Right lobe of liver (tissue), 6 donors: ENCODE data around the gene ITPKC. TPM values are rescaled to one million over a fixed set of nuclear protein-coding genes. Genes with fewer than 3 reads are reported as not detected.

ENCODE experiments used
- ATAC-seq, 4 donors: fragments of 200-7000 bp; cut with Tn5 transposase; one replicate each; pipeline ENCODE4 v1.9.1; 2020; ENCODE audit warnings: mild to moderate bottlenecking in 4 of 4, moderate library complexity in 4 of 4
- DNase-seq, 3 donors: peaks; one replicate each; pipeline ENCODE4 v3.0.0-alpha.2; 2020
- H3K27ac ChIP-seq, 3 donors: fragments of 200-600 bp; one replicate each; pipeline ENCODE4 v1.8.0; 2022
- H3K27me3 ChIP-seq, 2 donors: fragments of 200-600 bp; one replicate each; pipeline ENCODE4 v1.8.0; 2022
- H3K36me3 ChIP-seq, 4 donors: fragments of 200-600 bp; sonication (generic) in 1 of 4; one replicate each; pipeline versions ENCODE4 v1.5.1 to v1.8.0; 2017 to 2022; ENCODE audit warnings: control low read depth in 1 of 4
- H3K4me1 ChIP-seq, 4 donors: fragments of 200-600 bp; sonication (generic) in 1 of 4; one replicate each; pipeline versions ENCODE4 v1.5.1 to v1.8.0; 2017 to 2022; ENCODE audit warnings: control low read depth in 1 of 4
- H3K4me3 ChIP-seq, 3 donors: fragments of 200-600 bp; one replicate each; pipeline ENCODE4 v1.8.0; 2022
- H3K9me3 ChIP-seq, 4 donors: fragments of 200-600 bp; sonication (generic) in 1 of 4; one replicate each; pipeline versions ENCODE4 v1.5.1 to v1.8.0; 2017 to 2022; ENCODE audit warnings: control low read depth in 1 of 4
- CTCF ChIP-seq, 4 donors: fragments of 200-600 bp in 3 of 4; fragments of 450-650 bp in 1 of 4; IDR thresholded peaks; one replicate each; pipeline versions ENCODE4 v1.5.1 to v1.8.0; 2016 to 2022; ENCODE audit warnings: antibody characterized with exemption in 4 of 4, mild to moderate bottlenecking in 2 of 4
- POLR2A ChIP-seq: fragments of 450-650 bp; IDR thresholded peaks from one replicate; pipeline ENCODE4 v1.6.1; 2017; ENCODE audit warnings: antibody characterized with exemption, mild to moderate bottlenecking
- WGBS: methylation state at CpG from one replicate; pipeline ENCODE4 v1.1.6; 2018; ENCODE audit warnings: low coverage, low lambda C conversion rate; ENCODE audit not compliant: insufficient coverage; ENCODE audit errors: missing lambda C conversion rate; 5-methylcytosine and 5-hydroxymethylcytosine counted together
- intact Hi-C, 2 donors: fragments of 100-400 bp; cut with DNase I; formaldehyde crosslinking; loops; one replicate each; pipeline versions ENCODE4 v1.11.2 to v1.14.1; 2022
- total RNA-seq, 6 experiments: library from RNA; depleted of rRNA in 2 of 6; stranded (reverse); fragments of >200 nt in 2 of 6; fragmentation: NEBNext Ultra II Directional in 3 of 6; extraction: Animal tissue kit (Norgen Biotek cat#: 25700) in 3 of 6; gene quantifications; one replicate each; pipeline versions ENCODE4 v1.1.0 to v1.2.4, GENCODE V29; 2016 to 2023
- donor health status: DM: no; HTN: yes; CAD: no.
- donor health status: DM: no; HTN: no; CAD: no.
- donor health status: DM: no; HTN: no; CAD: no.
- donor health status: DM: no; HTN: yes; CAD: no.
- donor health status: DM: no; HTN: yes; CAD: no.

Gene ITPKC
- total RNA-seq, 6 experiments from 2014 or later = 6.8 to 19.7 (median 11.1) TPM

GRCh38 chr19:40774916-40775631, 58.2 kb downstream of the ITPKC start, which contains the start of gene MIA:
Gene MIA, plus strand, starts transcription at chr19:40775521. Its CDS starts 22 bp downstream, at chr19:40775543.
- Histone ChIP-seq H3K36me3 (no peaks in the 10 kb centered on the region), H3K27ac (no peak within 1 kb of the TSS), H3K4me1 (peaks cover 0 to 12% (median 0%) of the 10 kb centered on the region in 4 donors), H3K27me3 (no peaks in the 10 kb centered on the region), H3K9me3 (no peaks in the 10 kb centered on the region), H3K4me3 (no peak within 1 kb of the TSS)
- intact Hi-C loops = no loop called here
- DNase-seq (no peak), ATAC-seq (no peak)
- WGBS = 73% methylated on average over 5 of the region's 9 CpGs
- no peak for TF ChIP-seq CTCF (IDR thresholded peaks at IDR 0.05)

- DNase-seq (no peak), ATAC-seq (no peak)
- Histone ChIP-seq H3K36me3 (no peaks in the 10 kb centered on the region), H3K4me1 (peaks cover 0 to 12% (median 0%) of the 10 kb centered on the region in 4 donors), H3K4me3 (no peak overlapping the region), H3K27ac (no peak overlapping the region), H3K27me3 (no peaks in the 10 kb centered on the region), H3K9me3 (no peaks in the 10 kb centered on the region)
- 95% methylated on average over 10 of the region's 10 CpGs for WGBS
- TF ChIP-seq CTCF (IDR thresholded peaks at IDR 0.05) = no peak
- no peak for TF ChIP-seq POLR2A
- intact Hi-C loops = no loop called here
These were observed 58.7 kb downstream of the ITPKC start for GRCh38 chr19:40775632-40776022.

GRCh38 chr19:40776364-40776763, 59.5 kb downstream of the ITPKC start:
- no peak for DNase-seq
- no peak for TF ChIP-seq POLR2A
- no peak for TF ChIP-seq CTCF (IDR thresholded peaks at IDR 0.05)
- WGBS = 76% methylated on average over 7 of the region's 7 CpGs
- H3K27me3 ChIP-seq = no peaks in the 10 kb centered on the region
- no peaks in the 10 kb centered on the region for H3K9me3 ChIP-seq
- peaks cover 0 to 12% (median 0%) of the 10 kb centered on the region in 4 donors for H3K4me1 ChIP-seq
- no peaks in the 10 kb centered on the region for H3K36me3 ChIP-seq
- intact Hi-C loops = no loop called here
- peak overlapping the region in 2 of 3 donors; percentile 89 to 93 for H3K27ac ChIP-seq
- no peak for ATAC-seq
- no peak overlapping the region for H3K4me3 ChIP-seq

- ATAC-seq = peak; percentile 74 to 79 (median 76)
- WGBS = 6% methylated on average over 11 of the region's 13 CpGs
- intact Hi-C loops = no loop called here
These were observed 60.2 kb downstream of the ITPKC start for GRCh38 chr19:40776932-40777644.

More at GRCh38 chr19:40776932-40777644, 60.2 kb downstream of the ITPKC start:
- Histone ChIP-seq H3K9me3 (no peaks in the 10 kb centered on the region), H3K27ac (peak overlapping the region; percentile 78 to 93 (median 89)), H3K4me1 (peaks cover 0 to 12% (median 0%) of the 10 kb centered on the region in 4 donors), H3K27me3 (no peaks in the 10 kb centered on the region), H3K4me3 (peak overlapping the region; percentile 52 to 93 (median 77)), H3K36me3 (no peaks in the 10 kb centered on the region)
- no peak for TF ChIP-seq POLR2A
- no peak for TF ChIP-seq CTCF (IDR thresholded peaks at IDR 0.05)
- peak; percentile 77 to 86 (median 83) for DNase-seq
